Stimulated activated CD4-positive, alpha-beta T cell treated with anti-CD3 and anti-CD28 coated beads, TNF-alpha, amount 100 ng/mL, for 1 hour (primary cell): ENCODE data around the gene LAMB2.
A peak's percentile ranks its signal among the peaks of the same experiment; 100 is the strongest.

ENCODE experiments used
- DNase-seq, 3 donors: peaks; one replicate each; pipeline ENCODE4 v3.0.0-alpha.2; 2020; ENCODE audit warnings: low read depth in 3 of 3, low spot score in 1 of 3

Gene LAMB2

GRCh38 chr3:49161808-49162530 lies 29.1 kb upstream of the LAMB2 start:
- DNase-seq, result no peak

GRCh38 chr3:49161197-49161596 lies 28.3 kb upstream of the LAMB2 start:
- DNase-seq, result no peak

- DNase-seq, result no peak
Measured at GRCh38 chr3:49158792-49159191, 25.9 kb upstream of the LAMB2 start.

- peak; percentile 15 to 32 (median 27) for DNase-seq
Measured at GRCh38 chr3:49158103-49158709, 25.4 kb upstream of the LAMB2 start.

- no peak for DNase-seq
Measured at GRCh38 chr3:49157289-49157688, 24.4 kb upstream of the LAMB2 start.

GRCh38 chr3:49153349-49153912 lies 20.6 kb upstream of the LAMB2 start:
- DNase-seq, result no peak

GRCh38 chr3:49151610-49152009 lies 18.8 kb upstream of the LAMB2 start:
- no peak for DNase-seq

- DNase-seq, result no peak
Measured at GRCh38 chr3:49148159-49148558, 15.3 kb upstream of the LAMB2 start.

- DNase-seq, result no peak
Measured at GRCh38 chr3:49140080-49140479, 7.2 kb upstream of the LAMB2 start.

GRCh38 chr3:49135499-49135898 lies 2.6 kb upstream of the LAMB2 start:
- DNase-seq, result no peak

GRCh38 chr3:49134471-49135265 lies 1.8 kb upstream of the LAMB2 start:
- no peak for DNase-seq

- DNase-seq, result no peak
Measured at GRCh38 chr3:49133226-49133951, 539 bp upstream of the LAMB2 start.

- no peak for DNase-seq
Measured at GRCh38 chr3:49132073-49132436, 795 bp downstream of the LAMB2 start.

- no peak for DNase-seq
Measured at GRCh38 chr3:49131576-49131975, 1.3 kb downstream of the LAMB2 start.

GRCh38 chr3:49131040-49131439 lies 1.8 kb downstream of the LAMB2 start:
- DNase-seq, result no peak

- no peak for DNase-seq
Measured at GRCh38 chr3:49124991-49125670, 7.7 kb downstream of the LAMB2 start.

GRCh38 chr3:49124203-49124602 lies 8.6 kb downstream of the LAMB2 start:
- DNase-seq, result no peak

GRCh38 chr3:49123687-49124086 lies 9.2 kb downstream of the LAMB2 start:
- no peak for DNase-seq

GRCh38 chr3:49122886-49123545 lies 9.8 kb downstream of the LAMB2 start:
- no peak for DNase-seq

- no peak for DNase-seq
Measured at GRCh38 chr3:49122451-49122850, 10.4 kb downstream of the LAMB2 start.
